GM13977 (cell line): ENCODE data around the gene CLIP3.

Experiments
- DNase-seq: peaks from one replicate; pipeline ENCODE4 v3.0.0; 2012; ENCODE audit warnings: low spot score
- in situ Hi-C: fragments of 300-500 bp; cut with MboI; formaldehyde crosslinking; loops from one replicate; pipeline ENCODE4 v1.12.0; 2022; ENCODE audit warnings: low sequenced_read_pairs, low pct_unique_long_range_greater_than_20kb, mixed read lengths, inconsistent platforms; ENCODE audit not compliant: unreplicated experiment
- TF ChIP-seq, protein P1 (sequence below): IDR thresholded peaks from 2 replicates; pipeline ENCODE4 v1.5.1; 2012; ENCODE audit warnings: mild to moderate bottlenecking, control low read depth; ENCODE audit not compliant: insufficient read depth; ENCODE audit errors: extremely low read depth, missing control alignments

The CLIP3 gene, protein sequence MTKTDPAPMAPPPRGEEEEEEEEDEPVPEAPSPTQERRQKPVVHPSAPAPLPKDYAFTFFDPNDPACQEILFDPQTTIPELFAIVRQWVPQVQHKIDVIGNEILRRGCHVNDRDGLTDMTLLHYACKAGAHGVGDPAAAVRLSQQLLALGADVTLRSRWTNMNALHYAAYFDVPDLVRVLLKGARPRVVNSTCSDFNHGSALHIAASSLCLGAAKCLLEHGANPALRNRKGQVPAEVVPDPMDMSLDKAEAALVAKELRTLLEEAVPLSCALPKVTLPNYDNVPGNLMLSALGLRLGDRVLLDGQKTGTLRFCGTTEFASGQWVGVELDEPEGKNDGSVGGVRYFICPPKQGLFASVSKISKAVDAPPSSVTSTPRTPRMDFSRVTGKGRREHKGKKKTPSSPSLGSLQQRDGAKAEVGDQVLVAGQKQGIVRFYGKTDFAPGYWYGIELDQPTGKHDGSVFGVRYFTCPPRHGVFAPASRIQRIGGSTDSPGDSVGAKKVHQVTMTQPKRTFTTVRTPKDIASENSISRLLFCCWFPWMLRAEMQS

GRCh38 chr19:36032251-36033104, at the start of gene CLIP3:
CLIP3 (minus strand) TSS chr19:36032873; CDS start chr19:36032357, 516 bp downstream.
- TF ChIP-seq, protein P1, sequence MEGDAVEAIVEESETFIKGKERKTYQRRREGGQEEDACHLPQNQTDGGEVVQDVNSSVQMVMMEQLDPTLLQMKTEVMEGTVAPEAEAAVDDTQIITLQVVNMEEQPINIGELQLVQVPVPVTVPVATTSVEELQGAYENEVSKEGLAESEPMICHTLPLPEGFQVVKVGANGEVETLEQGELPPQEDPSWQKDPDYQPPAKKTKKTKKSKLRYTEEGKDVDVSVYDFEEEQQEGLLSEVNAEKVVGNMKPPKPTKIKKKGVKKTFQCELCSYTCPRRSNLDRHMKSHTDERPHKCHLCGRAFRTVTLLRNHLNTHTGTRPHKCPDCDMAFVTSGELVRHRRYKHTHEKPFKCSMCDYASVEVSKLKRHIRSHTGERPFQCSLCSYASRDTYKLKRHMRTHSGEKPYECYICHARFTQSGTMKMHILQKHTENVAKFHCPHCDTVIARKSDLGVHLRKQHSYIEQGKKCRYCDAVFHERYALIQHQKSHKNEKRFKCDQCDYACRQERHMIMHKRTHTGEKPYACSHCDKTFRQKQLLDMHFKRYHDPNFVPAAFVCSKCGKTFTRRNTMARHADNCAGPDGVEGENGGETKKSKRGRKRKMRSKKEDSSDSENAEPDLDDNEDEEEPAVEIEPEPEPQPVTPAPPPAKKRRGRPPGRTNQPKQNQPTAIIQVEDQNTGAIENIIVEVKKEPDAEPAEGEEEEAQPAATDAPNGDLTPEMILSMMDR = no peak
- in situ Hi-C loops = no loop called here
- DNase-seq = peak; percentile 86

- in situ Hi-C loops = no loop called here
- no peak for DNase-seq
Measured at GRCh38 chr19:36081894-36082293, 49.2 kb upstream of the CLIP3 start.

DNA sequence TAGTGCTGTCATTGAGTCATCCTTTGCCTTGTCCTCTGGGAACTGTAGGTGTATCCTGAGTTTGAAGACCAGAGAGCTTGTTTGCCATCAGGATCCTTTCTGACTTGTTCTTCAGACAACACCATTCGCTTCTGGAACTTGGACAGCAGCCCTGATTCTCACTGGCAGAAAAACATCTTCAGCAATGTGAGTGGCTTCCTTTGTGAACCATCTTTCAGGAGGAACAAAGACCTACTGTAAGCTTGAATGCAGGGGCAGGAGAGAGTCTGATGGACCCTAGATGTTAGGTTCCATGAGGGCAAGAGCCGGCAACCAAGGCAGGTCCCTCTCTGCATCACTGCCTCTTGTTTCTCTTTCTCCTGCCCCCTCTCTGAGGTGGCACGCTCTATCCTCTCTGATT, 48.7 kb upstream of the CLIP3 start:
- TF ChIP-seq, protein P1 = no peak
- no peak for DNase-seq
- in situ Hi-C loops = no loop called here

More at GRCh38 chr19:36081894-36082293, 49.2 kb upstream of the CLIP3 start:
- TF ChIP-seq, protein P1 = no peak

- in situ Hi-C loops = no loop called here
- DNase-seq = no peak
- TF ChIP-seq, protein P1 = no peak
Measured at GRCh38 chr19:36079389-36079945, 46.8 kb upstream of the CLIP3 start.

GRCh38 chr19:36073121-36073876, 40.6 kb upstream of the CLIP3 start:
- in situ Hi-C loops = no loop called here
- DNase-seq = no peak
- TF ChIP-seq, protein P1 = no peak
